ENCODE data around the gene CAMK2A. TPM values are rescaled to one million over a fixed set of nuclear protein-coding genes. Genes with fewer than 3 reads are reported as not detected.

The CAMK2A gene
- total RNA-seq, 1 experiment from 2014 or later = not detected

GRCh38 chr5:150188146-150188842 is 101.3 kb downstream of the CAMK2A start:
- no peak for DNase-seq (ENCODE audit: low spot score)

GRCh38 chr5:150186897-150187296 is 102.7 kb downstream of the CAMK2A start:
- no peak for DNase-seq (ENCODE audit: low spot score)

GRCh38 chr5:150186137-150186536 is 103.4 kb downstream of the CAMK2A start:
- no peak for DNase-seq (ENCODE audit: low spot score)

GRCh38 chr5:150184990-150185912 is 104.3 kb downstream of the CAMK2A start:
- peak; percentile 22 for DNase-seq (ENCODE audit: low spot score)

- DNase-seq (ENCODE audit: low spot score) = no peak
Observed at GRCh38 chr5:150184006-150184405, 105.6 kb downstream of the CAMK2A start.

- no peak for DNase-seq (ENCODE audit: low spot score)
Observed at GRCh38 chr5:150183436-150183835, 106.1 kb downstream of the CAMK2A start.

GRCh38 chr5:150182774-150183173 is 106.8 kb downstream of the CAMK2A start:
- DNase-seq (ENCODE audit: low spot score) = no peak

GRCh38 chr5:150181766-150182545 is 107.6 kb downstream of the CAMK2A start:
- no peak for DNase-seq (ENCODE audit: low spot score)

- no peak for DNase-seq (ENCODE audit: low spot score)
Observed at GRCh38 chr5:150181027-150181426, 108.5 kb downstream of the CAMK2A start.

- no peak for DNase-seq (ENCODE audit: low spot score)
Observed at GRCh38 chr5:150180241-150181026, 109.1 kb downstream of the CAMK2A start.

GRCh38 chr5:150179019-150179620 is 110.5 kb downstream of the CAMK2A start:
- DNase-seq (ENCODE audit: low spot score) = no peak

GRCh38 chr5:150178262-150178661 is 111.3 kb downstream of the CAMK2A start:
- no peak for DNase-seq (ENCODE audit: low spot score)

GRCh38 chr5:150177721-150178120 is 111.9 kb downstream of the CAMK2A start:
- DNase-seq (ENCODE audit: low spot score) = no peak

GRCh38 chr5:150176745-150177477 is 112.7 kb downstream of the CAMK2A start:
- no peak for DNase-seq (ENCODE audit: low spot score)

- peak; percentile 49 for DNase-seq (ENCODE audit: low spot score)
Observed at GRCh38 chr5:150175536-150175935, 114.0 kb downstream of the CAMK2A start.

GRCh38 chr5:150175076-150175475 is 114.5 kb downstream of the CAMK2A start:
- no peak for DNase-seq (ENCODE audit: low spot score)

GRCh38 chr5:150174285-150174684 is 115.3 kb downstream of the CAMK2A start:
- no peak for DNase-seq (ENCODE audit: low spot score)

GRCh38 chr5:150173161-150173560 is 116.4 kb downstream of the CAMK2A start:
- DNase-seq (ENCODE audit: low spot score) = no peak

- DNase-seq (ENCODE audit: low spot score) = no peak
Observed at GRCh38 chr5:150172556-150172955, 117.0 kb downstream of the CAMK2A start.

GRCh38 chr5:150172145-150172544 is 117.4 kb downstream of the CAMK2A start:
- DNase-seq (ENCODE audit: low spot score) = no peak

Data from HT-29 (cell line).